Kidney epithelial cell (primary cell): ENCODE results near the gene MRM2. TPM values are rescaled to one million over a fixed set of nuclear protein-coding genes. Genes with fewer than 3 reads are reported as not detected.

Experiments
- DNase-seq: peaks from one replicate; pipeline ENCODE4 v3.0.0-alpha.2; 2010; ENCODE audit warnings: low read depth
- H3K27me3 ChIP-seq: 2 replicates; pipeline ENCODE4 v1.6.0; 2011; ENCODE audit warnings: low read length; ENCODE audit not compliant: control insufficient read depth, insufficient read depth
- H3K36me3 ChIP-seq: 2 replicates; pipeline ENCODE4 v1.5.1; 2011; ENCODE audit warnings: low read length; ENCODE audit not compliant: control insufficient read depth, insufficient read depth
- H3K4me3 ChIP-seq: 2 replicates; pipeline ENCODE4 v1.5.1; 2011; ENCODE audit warnings: low read depth, mild to moderate bottlenecking, control low read depth, low read length
- total RNA-seq: library from RNA; depleted of rRNA; stranded (reverse); fragments of >200 nt; gene quantifications from 2 replicates; pipeline ENCODE4 v1.2.3, GENCODE V29; 2015
- TF ChIP-seq, protein P1 (sequence below): IDR thresholded peaks from 2 replicates; pipeline ENCODE4 v1.5.1; 2011; ENCODE audit warnings: mild to moderate bottlenecking, moderate library complexity, low read length, control low read depth, inconsistent platforms; ENCODE audit not compliant: insufficient read depth, poor library complexity, severe bottlenecking

The MRM2 gene
- 21.7 and 26.3 TPM in 2 replicates for total RNA-seq

DNA sequence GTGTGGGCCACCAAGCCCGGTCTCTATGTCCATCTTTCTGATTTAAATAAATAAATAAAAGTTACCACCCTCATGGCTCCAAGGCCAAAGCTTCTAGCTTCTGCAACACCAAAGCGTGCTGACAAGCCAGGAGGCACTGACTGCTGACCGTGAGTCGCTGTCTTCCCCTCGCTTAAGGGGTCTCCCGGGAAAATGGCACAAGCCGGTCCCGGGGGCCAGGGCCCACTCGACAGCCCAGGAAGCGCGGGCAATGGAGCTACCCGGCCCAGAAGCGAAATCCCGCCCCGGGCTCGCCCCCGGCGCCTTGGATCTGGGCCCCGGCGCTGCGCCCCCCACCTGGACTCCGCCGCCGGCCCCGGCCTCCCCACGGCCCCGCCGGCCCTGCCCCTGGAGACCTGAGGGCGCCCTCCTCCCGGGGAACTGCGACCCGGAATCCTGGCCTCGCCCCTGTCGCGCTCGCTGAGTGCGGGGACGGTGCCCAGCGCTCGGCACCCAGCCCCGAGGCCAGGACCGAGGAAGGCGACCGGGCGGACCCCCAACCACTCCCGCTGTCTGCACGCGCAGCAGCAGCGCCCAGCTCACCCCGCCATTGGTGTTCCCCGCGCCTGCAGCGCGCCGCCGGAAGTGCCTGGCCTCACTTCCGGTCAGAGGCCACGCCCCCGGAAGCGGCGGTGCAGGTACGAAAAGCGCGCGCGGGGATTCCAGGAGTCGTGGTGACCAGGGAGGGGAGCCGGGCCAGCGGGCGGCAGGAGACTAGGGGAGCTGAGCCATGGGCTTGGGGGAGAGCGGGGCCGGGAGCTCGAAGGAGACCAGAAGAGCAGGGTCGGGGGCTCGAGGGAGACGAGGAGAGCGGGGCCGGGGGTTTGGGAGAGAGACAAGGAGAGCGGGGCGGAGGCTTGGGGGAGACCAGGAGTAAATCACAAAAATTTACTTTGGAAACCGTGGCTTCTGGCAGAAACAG lies at the start of gene MRM2, which contains the start of gene NUDT1:
TSS of gene MRM2 (minus strand) at position 626 of the 961 bp plus-strand sequence. CDS start at position 590, 36 bp downstream.
TSS of gene NUDT1 (plus strand) at position 647 of the 961 bp plus-strand sequence. CDS start 2,349 bp downstream, outside the sequence.
- TF ChIP-seq, protein P1, sequence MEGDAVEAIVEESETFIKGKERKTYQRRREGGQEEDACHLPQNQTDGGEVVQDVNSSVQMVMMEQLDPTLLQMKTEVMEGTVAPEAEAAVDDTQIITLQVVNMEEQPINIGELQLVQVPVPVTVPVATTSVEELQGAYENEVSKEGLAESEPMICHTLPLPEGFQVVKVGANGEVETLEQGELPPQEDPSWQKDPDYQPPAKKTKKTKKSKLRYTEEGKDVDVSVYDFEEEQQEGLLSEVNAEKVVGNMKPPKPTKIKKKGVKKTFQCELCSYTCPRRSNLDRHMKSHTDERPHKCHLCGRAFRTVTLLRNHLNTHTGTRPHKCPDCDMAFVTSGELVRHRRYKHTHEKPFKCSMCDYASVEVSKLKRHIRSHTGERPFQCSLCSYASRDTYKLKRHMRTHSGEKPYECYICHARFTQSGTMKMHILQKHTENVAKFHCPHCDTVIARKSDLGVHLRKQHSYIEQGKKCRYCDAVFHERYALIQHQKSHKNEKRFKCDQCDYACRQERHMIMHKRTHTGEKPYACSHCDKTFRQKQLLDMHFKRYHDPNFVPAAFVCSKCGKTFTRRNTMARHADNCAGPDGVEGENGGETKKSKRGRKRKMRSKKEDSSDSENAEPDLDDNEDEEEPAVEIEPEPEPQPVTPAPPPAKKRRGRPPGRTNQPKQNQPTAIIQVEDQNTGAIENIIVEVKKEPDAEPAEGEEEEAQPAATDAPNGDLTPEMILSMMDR, result no peak
- no peaks in the 10 kb centered on the region for H3K27me3 ChIP-seq
- no peak for DNase-seq
- no peaks in the 10 kb centered on the region for H3K36me3 ChIP-seq
- peak within 1 kb of the TSS; percentile 74 for H3K4me3 ChIP-seq

DNA sequence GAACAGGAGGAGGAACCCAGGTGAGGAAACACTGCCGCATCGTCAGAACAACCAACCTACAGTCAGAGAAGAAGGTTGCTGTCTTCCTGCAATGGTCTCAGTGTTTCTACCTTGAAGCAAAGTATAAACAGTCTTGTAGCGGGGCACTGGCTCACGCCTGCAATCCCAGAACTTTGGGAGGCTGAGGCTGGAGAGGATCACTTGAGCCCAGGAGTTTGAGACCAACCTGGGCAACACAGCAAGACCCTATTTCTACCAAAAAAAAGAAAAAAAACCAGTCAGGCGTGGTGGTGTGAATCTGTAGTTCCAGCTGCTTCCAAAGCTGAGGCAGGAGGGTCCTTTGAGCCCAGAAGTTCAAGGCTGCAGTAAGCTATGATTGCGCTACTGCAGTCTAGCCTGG lies 48.9 kb upstream of the MRM2 start:
- no peak for DNase-seq
- H3K4me3 ChIP-seq, result no peak overlapping the region
- no peaks in the 10 kb centered on the region for H3K36me3 ChIP-seq
- TF ChIP-seq, protein P1, result no peak
- no peaks in the 10 kb centered on the region for H3K27me3 ChIP-seq

DNA sequence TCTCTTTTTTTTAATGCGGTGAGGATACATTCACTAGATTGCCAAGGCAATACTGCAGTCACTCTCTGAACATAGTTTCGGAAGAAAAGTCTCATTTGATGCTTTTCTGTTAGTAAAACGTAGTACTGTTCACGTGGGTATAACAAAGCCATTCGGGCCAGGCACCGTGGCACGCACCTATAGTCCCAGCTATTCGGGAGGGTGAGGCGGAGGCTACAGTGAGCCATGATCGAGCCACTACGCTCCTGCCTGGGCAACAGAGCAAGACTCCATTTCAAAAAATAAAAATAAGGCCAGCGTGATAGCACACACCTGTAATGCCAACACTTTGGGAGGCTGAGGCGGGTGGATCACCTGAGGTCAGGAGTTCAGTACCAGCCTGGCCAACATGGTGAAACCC lies 47.6 kb upstream of the MRM2 start:
- no peak for DNase-seq
- TF ChIP-seq, protein P1, result no peak

DNA sequence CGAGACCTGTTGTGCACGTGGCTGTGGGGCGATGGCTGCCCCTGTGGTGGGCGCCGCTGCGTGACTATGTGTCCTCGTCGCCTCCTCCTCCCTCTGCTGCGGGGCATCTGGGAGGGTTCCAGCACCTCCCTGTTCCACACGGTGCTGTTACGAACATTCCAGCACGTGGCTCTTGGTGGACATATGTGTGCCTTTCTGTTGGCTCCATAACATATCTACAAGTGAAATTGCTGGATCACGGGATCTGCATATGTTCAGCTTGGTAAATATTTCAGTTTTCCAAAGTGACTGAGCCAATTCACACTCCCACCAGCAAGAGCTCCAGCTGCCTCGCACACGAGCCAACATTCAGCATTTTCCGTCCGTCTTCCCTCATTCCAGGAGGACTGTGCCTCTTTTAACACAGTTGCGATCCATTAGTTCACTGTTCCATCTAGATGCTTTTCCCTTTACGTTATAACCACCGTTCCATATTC lies 47.1 kb upstream of the MRM2 start:
- Histone ChIP-seq H3K36me3 (no peaks in the 10 kb centered on the region), H3K27me3 (no peaks in the 10 kb centered on the region), H3K4me3 (no peak overlapping the region)
- DNase-seq, result no peak
- TF ChIP-seq, protein P1, result no peak

More for the DNA sequence above, 47.6 kb upstream of the MRM2 start:
- H3K27me3 ChIP-seq, result no peaks in the 10 kb centered on the region
- no peaks in the 10 kb centered on the region for H3K36me3 ChIP-seq
- no peak overlapping the region for H3K4me3 ChIP-seq

GRCh38 chr7:2288503-2288902 lies 46.5 kb upstream of the MRM2 start:
- H3K27me3 ChIP-seq, result no peaks in the 10 kb centered on the region
- no peaks in the 10 kb centered on the region for H3K36me3 ChIP-seq
- TF ChIP-seq, protein P1, result no peak
- H3K4me3 ChIP-seq, result no peak overlapping the region
- DNase-seq, result no peak
